H9 (cell line): ENCODE data around the gene P4HA1. TPM values are rescaled to one million over a fixed set of nuclear protein-coding genes. Genes with fewer than 3 reads are reported as not detected.

ENCODE experiments used
- DNase-seq: peaks from one replicate; pipeline ENCODE4 v3.0.0-alpha.2; 2017
- H2AFZ ChIP-seq: one replicate; pipeline ENCODE4 v1.6.1; 2013; ENCODE audit warnings: mild to moderate bottlenecking, low read length, control low read depth, moderate library complexity
- H2AK5ac ChIP-seq: 2 replicates; pipeline ENCODE4 v1.6.1; 2013; ENCODE audit warnings: low read length, control low read depth, mixed read lengths; ENCODE audit not compliant: insufficient read length
- H2BK120ac ChIP-seq: one replicate; pipeline ENCODE4 v1.6.1; 2013; ENCODE audit warnings: low read depth, mild to moderate bottlenecking, low read length, control low read depth, inconsistent platforms; ENCODE audit not compliant: poor library complexity, severe bottlenecking
- H2BK12ac ChIP-seq: 2 replicates; pipeline ENCODE4 v1.6.1; 2013; ENCODE audit warnings: low read length, control low read depth, mixed read lengths, low read depth; ENCODE audit not compliant: insufficient read length
- H2BK15ac ChIP-seq: 2 replicates; pipeline ENCODE4 v1.6.1; 2013; ENCODE audit warnings: low read depth, low read length, control low read depth
- H2BK20ac ChIP-seq: one replicate; pipeline ENCODE4 v1.6.1; 2013; ENCODE audit warnings: low read depth, mild to moderate bottlenecking, low read length, control low read depth, inconsistent platforms; ENCODE audit not compliant: poor library complexity, severe bottlenecking
- H2BK5ac ChIP-seq: 2 replicates; pipeline ENCODE4 v1.6.1; 2013; ENCODE audit warnings: low read length, control low read depth, mixed read lengths; ENCODE audit not compliant: insufficient read length
- H3K14ac ChIP-seq: 2 replicates; pipeline ENCODE4 v1.6.1; 2013; ENCODE audit warnings: low read length, control low read depth; ENCODE audit not compliant: insufficient read depth
- H3K18ac ChIP-seq: 2 replicates; pipeline ENCODE4 v1.6.1; 2013; ENCODE audit warnings: low read depth, mild to moderate bottlenecking, mixed read lengths, low read length, control low read depth; ENCODE audit not compliant: insufficient read length
- H3K23ac ChIP-seq: 2 replicates; pipeline ENCODE4 v1.6.1; 2013; ENCODE audit warnings: low read length, control low read depth, mixed read lengths, low read depth; ENCODE audit not compliant: insufficient read length
- H3K23me2 ChIP-seq: 2 replicates; pipeline ENCODE4 v1.6.1; 2013; ENCODE audit warnings: low read depth, mild to moderate bottlenecking, mixed read lengths, low read length, control low read depth; ENCODE audit not compliant: insufficient read length, poor library complexity, severe bottlenecking
- H3K27ac ChIP-seq: 2 replicates; pipeline ENCODE4 v1.5.1; 2013; ENCODE audit warnings: low read length, control low read depth, mixed read lengths, low read depth; ENCODE audit not compliant: insufficient read length
- H3K27me3 ChIP-seq: 2 replicates; pipeline ENCODE4 v1.6.1; 2013; ENCODE audit warnings: low read length, control low read depth, inconsistent platforms; ENCODE audit not compliant: insufficient read depth
- H3K4ac ChIP-seq: 2 replicates; pipeline ENCODE4 v1.6.1; 2013; ENCODE audit warnings: low read depth, mild to moderate bottlenecking, control low read depth, inconsistent platforms, low read length, moderate library complexity
- H3K4me1 ChIP-seq: 2 replicates; pipeline ENCODE4 v1.6.1; 2013; ENCODE audit warnings: low read length, control low read depth, inconsistent platforms; ENCODE audit not compliant: insufficient read depth
- H3K4me2 ChIP-seq: 2 replicates; pipeline ENCODE4 v1.6.1; 2013; ENCODE audit warnings: low read length, control low read depth, mixed read lengths; ENCODE audit not compliant: insufficient read length, insufficient read depth
- H3K56ac ChIP-seq: 2 replicates; pipeline ENCODE4 v1.6.1; 2013; ENCODE audit warnings: low read depth, mild to moderate bottlenecking, mixed read lengths, low read length, control low read depth; ENCODE audit not compliant: insufficient read length
- H3K79me1 ChIP-seq: 2 replicates; pipeline ENCODE4 v1.6.1; 2013; ENCODE audit warnings: low read depth, mild to moderate bottlenecking, moderate library complexity, low read length, control low read depth, inconsistent platforms; ENCODE audit not compliant: insufficient read depth, poor library complexity, severe bottlenecking
- H3K79me2 ChIP-seq: 2 replicates; pipeline ENCODE4 v1.6.1; 2013; ENCODE audit warnings: low read length, control low read depth, inconsistent platforms; ENCODE audit not compliant: insufficient read depth
- H3K9ac ChIP-seq: 2 replicates; pipeline ENCODE4 v1.6.1; 2013; ENCODE audit warnings: low read length, control low read depth, mixed read lengths; ENCODE audit not compliant: insufficient read length; ENCODE audit errors: extremely low read depth
- H3K9me3 ChIP-seq: one replicate; pipeline ENCODE4 v1.6.1; 2013; ENCODE audit warnings: low read depth, low read length, inconsistent platforms; ENCODE audit not compliant: control insufficient read depth
- H3T11ph ChIP-seq: one replicate; pipeline ENCODE4 v1.6.1; 2013; ENCODE audit warnings: mild to moderate bottlenecking, low read length, control low read depth, inconsistent platforms
- H4K20me1 ChIP-seq: one replicate; pipeline ENCODE4 v1.6.1; 2013; ENCODE audit not compliant: control insufficient read depth, insufficient read length, insufficient read depth
- H4K5ac ChIP-seq: 2 replicates; pipeline ENCODE4 v1.6.1; 2013; ENCODE audit warnings: low read depth, mild to moderate bottlenecking, mixed read lengths, low read length, control low read depth; ENCODE audit not compliant: insufficient read length
- H4K8ac ChIP-seq: replicated peaks from 2 replicates; pipeline ENCODE4 v1.6.1; 2013; ENCODE audit warnings: low read length, control low read depth, mixed read lengths, low read depth; ENCODE audit not compliant: insufficient read length
- H4K91ac ChIP-seq: 2 replicates; pipeline ENCODE4 v1.6.1; 2013; ENCODE audit warnings: low read depth, mild to moderate bottlenecking, moderate library complexity, mixed read lengths, low read length, control low read depth; ENCODE audit not compliant: insufficient read length
- H3K27ac Mint-ChIP-seq, 3 experiments: 2 replicates in 2 of 3; 3 replicates in 1 of 3; pipeline ENCODE4 v1.8.0; 2020 to 2021; ENCODE audit warnings: mixed read lengths in 3 of 3, mild to moderate bottlenecking in 1 of 3, moderate library complexity in 1 of 3
- H3K27me3 Mint-ChIP-seq: 2 replicates; pipeline ENCODE4 v1.8.0; 2021; ENCODE audit warnings: low read depth, mild to moderate bottlenecking, moderate library complexity, mixed read lengths
- H3K36me3 Mint-ChIP-seq, 3 experiments: 2 replicates in 2 of 3; 3 replicates in 1 of 3; pipeline ENCODE4 v1.8.0; 2020 to 2021; ENCODE audit warnings: low read depth in 3 of 3, mixed read lengths in 3 of 3; ENCODE audit not compliant: insufficient read depth in 1 of 3
- H3K4me1 Mint-ChIP-seq, 2 experiments: 2 replicates each; pipeline ENCODE4 v1.8.0; 2020; ENCODE audit warnings: mixed read lengths in 2 of 2
- H3K4me3 Mint-ChIP-seq, 2 experiments: 2 replicates in 1 of 2; 3 replicates in 1 of 2; pipeline ENCODE4 v1.8.0; 2020 to 2021; ENCODE audit warnings: mild to moderate bottlenecking in 2 of 2, mixed read lengths in 2 of 2, moderate library complexity in 1 of 2
- H3K9me3 Mint-ChIP-seq, 2 experiments: 2 replicates in 1 of 2; 3 replicates in 1 of 2; pipeline ENCODE4 v1.8.0; 2020; ENCODE audit warnings: mild to moderate bottlenecking in 2 of 2, mixed read lengths in 2 of 2, moderate library complexity in 1 of 2
- WGBS: extraction: QIAGEN DNeasy Blood & Tissue Kit; methylation state at CpG from one replicate; pipeline ENCODE4 v1.1.7; 2013; ENCODE audit warnings: missing lambda C conversion rate, low lambda C conversion rate, mixed read lengths; ENCODE audit not compliant: insufficient read length; ENCODE audit errors: extremely low coverage; 5-methylcytosine and 5-hydroxymethylcytosine counted together
- total RNA-seq: library from RNA; stranded (reverse); gene quantifications from 2 replicates; pipeline ENCODE4 v1.2.1, GENCODE V29; 2021
- TF ChIP-seq, protein P1 (sequence below): fragments of 200-600 bp; sonication (generic); conservative IDR thresholded peaks from 3 replicates; pipeline ENCODE4 v1.8.0; 2021; ENCODE audit warnings: antibody characterized with exemption, mild to moderate bottlenecking

Gene P4HA1
- total RNA-seq, 1 experiment from 2014 or later, result 48.6 TPM

GRCh38 chr10:73131301-73131700 is 34.6 kb upstream of the P4HA1 start:
- Histone ChIP-seq H4K5ac (no peak overlapping the region), H2BK20ac (no peak overlapping the region), H4K8ac (no peak overlapping the region), H3K79me1 (peaks cover 3% of the 10 kb centered on the region), H3K27me3 (no peaks in the 10 kb centered on the region), H2AFZ (no peak overlapping the region), H4K20me1 (no peaks in the 10 kb centered on the region), H2BK12ac (no peak overlapping the region), H2AK5ac (no peak overlapping the region), H3K23me2 (no peaks in the 10 kb centered on the region), H3K4me2 (no peak overlapping the region), H3K79me2 (no peaks in the 10 kb centered on the region), H2BK5ac (no peak overlapping the region), H3K27ac (no peak overlapping the region), H3K56ac (no peak overlapping the region), H3T11ph (no peak overlapping the region), H3K23ac (no peak overlapping the region), H3K18ac (no peak overlapping the region), H3K9ac (no peak overlapping the region), H3K4ac (no peak overlapping the region), H4K91ac (no peak overlapping the region), H2BK120ac (no peak overlapping the region), H3K9me3 (no peaks in the 10 kb centered on the region), H3K14ac (no peak overlapping the region), H3K4me1 (no peaks in the 10 kb centered on the region), H2BK15ac (no peak overlapping the region)
- no peak for DNase-seq
- no CpG with 5 or more reads among the region's 2 CpGs for WGBS
- H3K36me3 Mint-ChIP-seq, result peaks cover 12 to 56% (median 38%) of the 10 kb centered on the region in 3 experiments; a peak in 6 of 7 replicates
- TF ChIP-seq, protein P1, sequence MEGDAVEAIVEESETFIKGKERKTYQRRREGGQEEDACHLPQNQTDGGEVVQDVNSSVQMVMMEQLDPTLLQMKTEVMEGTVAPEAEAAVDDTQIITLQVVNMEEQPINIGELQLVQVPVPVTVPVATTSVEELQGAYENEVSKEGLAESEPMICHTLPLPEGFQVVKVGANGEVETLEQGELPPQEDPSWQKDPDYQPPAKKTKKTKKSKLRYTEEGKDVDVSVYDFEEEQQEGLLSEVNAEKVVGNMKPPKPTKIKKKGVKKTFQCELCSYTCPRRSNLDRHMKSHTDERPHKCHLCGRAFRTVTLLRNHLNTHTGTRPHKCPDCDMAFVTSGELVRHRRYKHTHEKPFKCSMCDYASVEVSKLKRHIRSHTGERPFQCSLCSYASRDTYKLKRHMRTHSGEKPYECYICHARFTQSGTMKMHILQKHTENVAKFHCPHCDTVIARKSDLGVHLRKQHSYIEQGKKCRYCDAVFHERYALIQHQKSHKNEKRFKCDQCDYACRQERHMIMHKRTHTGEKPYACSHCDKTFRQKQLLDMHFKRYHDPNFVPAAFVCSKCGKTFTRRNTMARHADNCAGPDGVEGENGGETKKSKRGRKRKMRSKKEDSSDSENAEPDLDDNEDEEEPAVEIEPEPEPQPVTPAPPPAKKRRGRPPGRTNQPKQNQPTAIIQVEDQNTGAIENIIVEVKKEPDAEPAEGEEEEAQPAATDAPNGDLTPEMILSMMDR, result no peak
- H3K4me1 Mint-ChIP-seq, result no peaks in the 10 kb centered on the region
- no peaks in the 10 kb centered on the region for H3K27me3 Mint-ChIP-seq
- no peaks in the 10 kb centered on the region for H3K9me3 Mint-ChIP-seq
- no peak overlapping the region for H3K27ac Mint-ChIP-seq
- H3K4me3 Mint-ChIP-seq, result no peak overlapping the region
